ENCODE results near the gene PCNX2. TPM values are rescaled to one million over a fixed set of nuclear protein-coding genes. Genes with fewer than 3 reads are reported as not detected.

The PCNX2 gene
- total and polyA plus RNA-seq, 2 donors: 5.2 to 36.9 TPM

GRCh38 chr1:233327651-233328141 is 32.2 kb upstream of the PCNX2 start, which contains the start of gene MAP3K21:
Gene MAP3K21 (plus strand): TSS chr1:233327724. CDS start chr1:233328029, 305 bp downstream.
- Histone ChIP-seq H3K4me3 (ENCODE audit: low read depth, low read length) (peak within 1 kb of the TSS; percentile 59), H3K27ac (ENCODE audit: low read depth) (no peak within 1 kb of the TSS), H3K4me1 (ENCODE audit: insufficient read depth) (no peaks in the 10 kb centered on the region), H3K36me3 (ENCODE audit: insufficient read depth) (no peaks in the 10 kb centered on the region)
- DNase-seq (ENCODE audit: extremely low spot score): no peak
- WGBS: under 1% methylated on average over 66 of the region's 68 CpGs

GRCh38 chr1:233326811-233327650 is 31.5 kb upstream of the PCNX2 start:
- peak; percentile 53 for DNase-seq (ENCODE audit: extremely low spot score)
- no peaks in the 10 kb centered on the region for H3K4me1 ChIP-seq (ENCODE audit: insufficient read depth)
- no peaks in the 10 kb centered on the region for H3K36me3 ChIP-seq (ENCODE audit: insufficient read depth)
- H3K27ac ChIP-seq (ENCODE audit: low read depth): no peak overlapping the region
- peak overlapping the region; percentile 59 for H3K4me3 ChIP-seq (ENCODE audit: low read depth, low read length)
- 3% methylated on average over 48 of the region's 49 CpGs for WGBS

- Histone ChIP-seq H3K27ac (ENCODE audit: low read depth) (no peak overlapping the region), H3K4me1 (ENCODE audit: insufficient read depth) (no peaks in the 10 kb centered on the region), H3K36me3 (ENCODE audit: insufficient read depth) (no peaks in the 10 kb centered on the region), H3K4me3 (ENCODE audit: low read depth, low read length) (no peak overlapping the region)
- no peak for DNase-seq (ENCODE audit: extremely low spot score)
Measured at GRCh38 chr1:233326319-233326718, 30.8 kb upstream of the PCNX2 start.

- H3K4me1 ChIP-seq (ENCODE audit: insufficient read depth): no peaks in the 10 kb centered on the region
- 77% methylated on average over 1 of the region's 1 CpG for WGBS
- H3K4me3 ChIP-seq (ENCODE audit: low read depth, low read length): no peak overlapping the region
- DNase-seq (ENCODE audit: extremely low spot score): no peak
- no peaks in the 10 kb centered on the region for H3K36me3 ChIP-seq (ENCODE audit: insufficient read depth)
- H3K27ac ChIP-seq (ENCODE audit: low read depth): no peak overlapping the region
Measured at GRCh38 chr1:233323718-233324117, 28.2 kb upstream of the PCNX2 start.

GRCh38 chr1:233320023-233320422 is 24.5 kb upstream of the PCNX2 start:
- no peak for DNase-seq (ENCODE audit: extremely low spot score)
- 57% methylated on average over 2 of the region's 2 CpGs for WGBS
- H3K4me1 ChIP-seq (ENCODE audit: insufficient read depth): no peaks in the 10 kb centered on the region
- H3K4me3 ChIP-seq (ENCODE audit: low read depth, low read length): no peak overlapping the region
- no peak overlapping the region for H3K27ac ChIP-seq (ENCODE audit: low read depth)
- H3K36me3 ChIP-seq (ENCODE audit: insufficient read depth): no peaks in the 10 kb centered on the region

GRCh38 chr1:233319272-233319671 is 23.7 kb upstream of the PCNX2 start:
- whole genome bisulfite sequencing: 59% methylated on average over 6 of the region's 6 CpGs
- Histone ChIP-seq H3K27ac (ENCODE audit: low read depth) (no peak overlapping the region), H3K4me1 (ENCODE audit: insufficient read depth) (no peaks in the 10 kb centered on the region), H3K4me3 (ENCODE audit: low read depth, low read length) (no peak overlapping the region), H3K36me3 (ENCODE audit: insufficient read depth) (no peaks in the 10 kb centered on the region)
- no peak for DNase-seq (ENCODE audit: extremely low spot score)

GRCh38 chr1:233316473-233316872 is 20.9 kb upstream of the PCNX2 start:
- Histone ChIP-seq H3K27ac (ENCODE audit: low read depth) (no peak overlapping the region), H3K4me3 (ENCODE audit: low read depth, low read length) (no peak overlapping the region), H3K4me1 (ENCODE audit: insufficient read depth) (no peaks in the 10 kb centered on the region), H3K36me3 (ENCODE audit: insufficient read depth) (no peaks in the 10 kb centered on the region)
- DNase-seq (ENCODE audit: extremely low spot score): no peak
- WGBS: 67% methylated on average over 1 of the region's 1 CpG

GRCh38 chr1:233315718-233316301 is 20.3 kb upstream of the PCNX2 start:
- Histone ChIP-seq H3K4me3 (ENCODE audit: low read depth, low read length) (no peak overlapping the region), H3K27ac (ENCODE audit: low read depth) (no peak overlapping the region), H3K36me3 (ENCODE audit: insufficient read depth) (no peaks in the 10 kb centered on the region), H3K4me1 (ENCODE audit: insufficient read depth) (no peaks in the 10 kb centered on the region)
- 55% methylated on average over 1 of the region's 1 CpG for WGBS
- DNase-seq (ENCODE audit: extremely low spot score): no peak

GRCh38 chr1:233313434-233314155 is 18.1 kb upstream of the PCNX2 start:
- H3K4me3 ChIP-seq (ENCODE audit: low read depth, low read length): no peak overlapping the region
- H3K4me1 ChIP-seq (ENCODE audit: insufficient read depth): no peaks in the 10 kb centered on the region
- no peak for DNase-seq (ENCODE audit: extremely low spot score)
- no peak overlapping the region for H3K27ac ChIP-seq (ENCODE audit: low read depth)
- 74% methylated on average over 4 of the region's 4 CpGs for WGBS
- no peaks in the 10 kb centered on the region for H3K36me3 ChIP-seq (ENCODE audit: insufficient read depth)

- Histone ChIP-seq H3K4me1 (ENCODE audit: insufficient read depth) (no peaks in the 10 kb centered on the region), H3K27ac (ENCODE audit: low read depth) (no peak overlapping the region), H3K4me3 (ENCODE audit: low read depth, low read length) (no peak overlapping the region), H3K36me3 (ENCODE audit: insufficient read depth) (no peaks in the 10 kb centered on the region)
- DNase-seq (ENCODE audit: extremely low spot score): no peak
- 0% methylated on average over 1 of the region's 1 CpG for WGBS
Measured at GRCh38 chr1:233304489-233305102, 9.1 kb upstream of the PCNX2 start.

GRCh38 chr1:233300326-233300725 is 4.8 kb upstream of the PCNX2 start:
- Histone ChIP-seq H3K27ac (ENCODE audit: low read depth) (no peak overlapping the region), H3K4me3 (ENCODE audit: low read depth, low read length) (no peak overlapping the region), H3K36me3 (ENCODE audit: insufficient read depth) (no peaks in the 10 kb centered on the region), H3K4me1 (ENCODE audit: insufficient read depth) (no peaks in the 10 kb centered on the region)
- DNase-seq (ENCODE audit: extremely low spot score): no peak
- 74% methylated on average over 2 of the region's 2 CpGs for WGBS

GRCh38 chr1:233299450-233299849 is 3.9 kb upstream of the PCNX2 start:
- WGBS: 90% methylated on average over 5 of the region's 5 CpGs
- Histone ChIP-seq H3K4me1 (ENCODE audit: insufficient read depth) (no peaks in the 10 kb centered on the region), H3K4me3 (ENCODE audit: low read depth, low read length) (no peak overlapping the region), H3K36me3 (ENCODE audit: insufficient read depth) (no peaks in the 10 kb centered on the region), H3K27ac (ENCODE audit: low read depth) (no peak overlapping the region)
- DNase-seq (ENCODE audit: extremely low spot score): no peak

GRCh38 chr1:233295975-233296322 is 424 bp upstream of the PCNX2 start:
- WGBS: 1% methylated on average over 5 of the region's 5 CpGs

More at GRCh38 chr1:233295975-233296322, 424 bp upstream of the PCNX2 start:
- H3K4me1 ChIP-seq (ENCODE audit: insufficient read depth): no peaks in the 10 kb centered on the region
- no peak overlapping the region for H3K4me3 ChIP-seq (ENCODE audit: low read depth, low read length)
- no peak overlapping the region for H3K27ac ChIP-seq (ENCODE audit: low read depth)
- DNase-seq (ENCODE audit: extremely low spot score): no peak
- H3K36me3 ChIP-seq (ENCODE audit: insufficient read depth): no peaks in the 10 kb centered on the region

Data from urinary bladder (tissue), 4 donors.